Prostate gland (tissue), 2 donors: ENCODE results near the gene FGB. TPM values are rescaled to one million over a fixed set of nuclear protein-coding genes. Genes with fewer than 3 reads are reported as not detected.

Experiments used
- DNase-seq: peaks from one replicate; pipeline ENCODE4 v3.0.0-alpha.2; 2019; ENCODE audit warnings: low spot score
- H3K27ac ChIP-seq, 2 donors: fragments of 200-600 bp; sonication (generic); 2 replicates each; pipeline ENCODE4 v1.5.1; 2017 to 2019
- H3K27me3 ChIP-seq: fragments of 200-600 bp; sonication (generic); replicated peaks from 2 replicates; pipeline ENCODE4 v1.5.1; 2019; ENCODE audit not compliant: insufficient read depth
- H3K36me3 ChIP-seq, 2 donors: fragments of 200-600 bp; sonication (generic); 1 replicate in 1 of 2; 2 replicates in 1 of 2; pipeline versions ENCODE4 v1.5.1 to v1.8.1; 2017 to 2019
- H3K4me1 ChIP-seq: fragments of 200-600 bp; sonication (generic); replicated peaks from 2 replicates; pipeline ENCODE4 v1.5.1; 2019
- H3K4me3 ChIP-seq, 2 donors: fragments of 200-600 bp; sonication (generic); 2 replicates each; pipeline ENCODE4 v1.5.1; 2017 to 2019
- H3K9me3 ChIP-seq: fragments of 200-600 bp; sonication (generic); 2 replicates; pipeline ENCODE4 v1.5.1; 2017
- CTCF ChIP-seq, 4 experiments: fragments of 200-600 bp in 2 of 4; fragments of 450-650 bp in 2 of 4; sonication (generic) in 2 of 4; IDR thresholded peaks; 1 replicate in 3 of 4; 2 replicates in 1 of 4; pipeline ENCODE4 v1.5.1; 2016 to 2019; ENCODE audit warnings: antibody characterized with exemption in 4 of 4, mild to moderate bottlenecking in 2 of 4, moderate library complexity in 2 of 4
- POLR2A ChIP-seq: fragments of 450-650 bp; IDR thresholded peaks from one replicate; pipeline ENCODE4 v1.6.1; 2016; ENCODE audit warnings: antibody characterized with exemption, mild to moderate bottlenecking
- POLR2AphosphoS5 ChIP-seq: sonication (generic); formaldehyde crosslinking; IDR thresholded peaks from one replicate; pipeline ENCODE4 v1.6.1; 2017; ENCODE audit warnings: antibody characterized with exemption
- WGBS: methylation state at CpG from one replicate; pipeline ENCODE4 v1.1.5; 2018; 5-methylcytosine and 5-hydroxymethylcytosine counted together
- intact Hi-C: fragments of 100-400 bp; cut with DNase I; formaldehyde crosslinking; loops from one replicate; pipeline ENCODE4 v1.14.2; 2022
- total RNA-seq, 2 donors: library from RNA; depleted of rRNA; stranded (reverse); fragments of >200 nt; gene quantifications; one replicate each; pipeline ENCODE4 v1.1.0, GENCODE V29; 2016

Gene FGB
- total RNA-seq, 2 donors from 2014 or later = not detected

GRCh38 chr4:154602404-154603020, 39.7 kb downstream of the FGB start:
- intact Hi-C loops = no loop called here
- no peaks in the 10 kb centered on the region for H3K9me3 ChIP-seq
- 74% methylated on average over 1 of the region's 1 CpG for WGBS

GRCh38 chr4:154603033-154603943, 40.5 kb downstream of the FGB start:
- Histone ChIP-seq H3K4me3 (no peak overlapping the region), H3K4me1 (no peaks in the 10 kb centered on the region), H3K36me3 (no peaks in the 10 kb centered on the region), H3K27ac (no peak overlapping the region), H3K27me3 (no peaks in the 10 kb centered on the region), H3K9me3 (no peaks in the 10 kb centered on the region)
- TF ChIP-seq POLR2AphosphoS5 (no peak), CTCF (IDR thresholded peaks at IDR 0.05) (no peak), POLR2A (no peak)
- intact Hi-C loops = no loop called here
- no peak for DNase-seq
- 86% methylated on average over 6 of the region's 6 CpGs for WGBS

More at GRCh38 chr4:154602404-154603020, 39.7 kb downstream of the FGB start:
- Histone ChIP-seq H3K36me3 (no peaks in the 10 kb centered on the region), H3K27ac (no peak overlapping the region), H3K4me3 (no peak overlapping the region), H3K27me3 (no peaks in the 10 kb centered on the region), H3K4me1 (no peaks in the 10 kb centered on the region)
- DNase-seq = no peak
- TF ChIP-seq CTCF (IDR thresholded peaks at IDR 0.05) (no peak), POLR2AphosphoS5 (no peak), POLR2A (no peak)

GRCh38 chr4:154604696-154605200, 41.9 kb downstream of the FGB start:
- Histone ChIP-seq H3K27ac (no peak overlapping the region), H3K27me3 (no peaks in the 10 kb centered on the region), H3K36me3 (no peaks in the 10 kb centered on the region), H3K4me3 (no peak overlapping the region), H3K4me1 (no peaks in the 10 kb centered on the region), H3K9me3 (no peaks in the 10 kb centered on the region)
- 91% methylated on average over 4 of the region's 4 CpGs for WGBS
- no peak for DNase-seq
- intact Hi-C loops = no loop called here
- TF ChIP-seq CTCF (IDR thresholded peaks at IDR 0.05) (no peak), POLR2AphosphoS5 (no peak), POLR2A (no peak)

GRCh38 chr4:154606728-154607723, 44.2 kb downstream of the FGB start:
- TF ChIP-seq POLR2AphosphoS5 (no peak), CTCF (IDR thresholded peaks at IDR 0.05) (no peak), POLR2A (no peak)
- intact Hi-C loops = no loop called here
- no peaks in the 10 kb centered on the region for H3K9me3 ChIP-seq
- 91% methylated on average over 6 of the region's 6 CpGs for WGBS
- no peaks in the 10 kb centered on the region for H3K27me3 ChIP-seq
- DNase-seq = no peak
- no peaks in the 10 kb centered on the region for H3K36me3 ChIP-seq
- no peak overlapping the region for H3K4me3 ChIP-seq
- H3K4me1 ChIP-seq = no peaks in the 10 kb centered on the region
- no peak overlapping the region for H3K27ac ChIP-seq
